WTC11 (cell line): Measurements from ENCODE around the gene LRRC51. TPM values are rescaled to one million over a fixed set of nuclear protein-coding genes. Genes with fewer than 3 reads are reported as not detected.

Experiments used
- ATAC-seq: fragments of 200-7000 bp; cut with Tn5 transposase; 2 replicates; pipeline ENCODE4 v1.10.0; 2021; ENCODE audit warnings: mild to moderate bottlenecking, moderate library complexity
- CTCF ChIA-PET: fragments of 300-600 bp; sonication (Branson Sonifier 250); formaldehyde crosslinking; loops from one replicate; lab custom pipeline; 2021; ENCODE audit warnings: antibody characterized with exemption; lab: Charles Lee
- POLR2A ChIA-PET: fragments of 350-600 bp; sonication (Branson Sonifier 250); formaldehyde crosslinking; loops from one replicate; lab custom pipeline; 2021; ENCODE audit warnings: antibody characterized with exemption; lab: Charles Lee
- DNase-seq: peaks from one replicate; pipeline ENCODE4 v3.0.0; 2021; ENCODE audit warnings: low spot score
- H3K27ac Mint-ChIP-seq: 2 replicates; pipeline ENCODE4 v1.8.0; 2021; ENCODE audit warnings: mixed read lengths
- H3K27me3 Mint-ChIP-seq: 2 replicates; pipeline ENCODE4 v1.8.0; 2021; ENCODE audit warnings: low read depth, mild to moderate bottlenecking, moderate library complexity, mixed read lengths
- H3K36me3 Mint-ChIP-seq: 2 replicates; pipeline ENCODE4 v1.8.0; 2021; ENCODE audit warnings: mixed read lengths
- H3K4me1 Mint-ChIP-seq: 2 replicates; pipeline ENCODE4 v1.8.0; 2022; ENCODE audit warnings: mixed read lengths
- H3K4me3 Mint-ChIP-seq: 2 replicates; pipeline ENCODE4 v1.8.0; 2021; ENCODE audit warnings: mild to moderate bottlenecking, moderate library complexity, mixed read lengths
- H3K9me3 Mint-ChIP-seq: 2 replicates; pipeline ENCODE4 v1.8.0; 2021; ENCODE audit warnings: mixed read lengths
- ARID4B ChIP-seq: sonication (generic); formaldehyde crosslinking; IDR thresholded peaks from 2 replicates; pipeline ENCODE4 v1.8.0; 2023; ENCODE audit warnings: missing genetic modification reagents, mild to moderate bottlenecking, borderline replicate concordance
- ELF4 ChIP-seq: sonication (generic); formaldehyde crosslinking; IDR thresholded peaks from 2 replicates; pipeline ENCODE4 v1.8.1; 2022; ENCODE audit warnings: low read depth, mild to moderate bottlenecking, moderate library complexity, missing genetic modification reagents
- EMX1 ChIP-seq: fragments of 250-450 bp; sonication (Bioruptor Pico); IDR thresholded peaks from 2 replicates; pipeline ENCODE4 v1.8.0; 2021; ENCODE audit warnings: mild to moderate bottlenecking
- ERG ChIP-seq: fragments of 250-450 bp; sonication (Bioruptor Pico); IDR thresholded peaks from 2 replicates; pipeline ENCODE4 v1.8.0; 2021; ENCODE audit warnings: mild to moderate bottlenecking
- HMGXB4 ChIP-seq: sonication (generic); formaldehyde crosslinking; IDR thresholded peaks from 2 replicates; pipeline ENCODE4 v1.8.1; 2023; ENCODE audit warnings: mild to moderate bottlenecking, moderate library complexity, missing genetic modification reagents
- IRF2 ChIP-seq: sonication (generic); formaldehyde crosslinking; IDR thresholded peaks from 2 replicates; pipeline ENCODE4 v1.8.0; 2022; ENCODE audit warnings: low read depth, missing genetic modification reagents, borderline replicate concordance
- MYBL2 ChIP-seq: sonication (generic); formaldehyde crosslinking; IDR thresholded peaks from 2 replicates; pipeline ENCODE4 v1.8.1; 2023; ENCODE audit warnings: mild to moderate bottlenecking, moderate library complexity, missing genetic modification reagents
- NR2C2 ChIP-seq: sonication (generic); formaldehyde crosslinking; IDR thresholded peaks from 2 replicates; pipeline ENCODE4 v1.8.0; 2022; ENCODE audit warnings: mild to moderate bottlenecking, missing genetic modification reagents
- PREB ChIP-seq: sonication (generic); formaldehyde crosslinking; IDR thresholded peaks from 2 replicates; pipeline ENCODE4 v1.8.1; 2022; ENCODE audit warnings: mild to moderate bottlenecking, missing genetic modification reagents, moderate library complexity, borderline replicate concordance
- RELA ChIP-seq: sonication (generic); formaldehyde crosslinking; IDR thresholded peaks from 2 replicates; pipeline ENCODE4 v1.8.1; 2022; ENCODE audit warnings: missing genetic modification reagents, mild to moderate bottlenecking, borderline replicate concordance
- USF2 ChIP-seq: sonication (generic); formaldehyde crosslinking; IDR thresholded peaks from 2 replicates; pipeline ENCODE4 v1.8.1; 2023; ENCODE audit warnings: mild to moderate bottlenecking, missing genetic modification reagents, moderate library complexity
- ZBTB43 ChIP-seq: sonication (generic); formaldehyde crosslinking; IDR thresholded peaks from 2 replicates; pipeline ENCODE4 v1.8.1; 2023; ENCODE audit warnings: mild to moderate bottlenecking, missing genetic modification reagents
- total RNA-seq: library from RNA; stranded (reverse); gene quantifications from 3 replicates; pipeline ENCODE4 v1.2.3, GENCODE V29; 2021

The LRRC51 gene
- total RNA-seq, 1 experiment from 2014 or later = 5.3 TPM

GRCh38 chr11:72119198-72119597, 38.5 kb downstream of the LRRC51 start:
- H3K27me3 Mint-ChIP-seq = peaks cover 74% of the 10 kb centered on the region
- H3K4me3 Mint-ChIP-seq = no peak overlapping the region

More at GRCh38 chr11:72119198-72119597, 38.5 kb downstream of the LRRC51 start:
- no peak for ATAC-seq
- POLR2A ChIA-PET = no interaction called here
- Mint-ChIP-seq H3K27ac (no peak overlapping the region), H3K4me1 (no peaks in the 10 kb centered on the region), H3K36me3 (no peaks in the 10 kb centered on the region), H3K9me3 (peaks cover 13% of the 10 kb centered on the region)
- TF ChIP-seq ELF4 (CRISPR knock-in tag) (no peak), ERG (no peak), ZBTB43 (CRISPR knock-in tag) (no peak), EMX1 (CRISPR knock-in tag) (no peak), NR2C2 (CRISPR knock-in tag) (no peak), RELA (CRISPR knock-in tag) (no peak), HMGXB4 (CRISPR knock-in tag) (no peak), MYBL2 (CRISPR knock-in tag) (no peak), ARID4B (CRISPR knock-in tag) (no peak), PREB (CRISPR knock-in tag) (no peak), USF2 (no peak), IRF2 (CRISPR knock-in tag) (no peak)
- no peak for DNase-seq
- CTCF ChIA-PET = interaction anchor here (1.1 kb wide), 1 partner anchor 63 kb away, joined by 3 read pairs; no protein-coding TSS in a partner anchor
